HEK293T (cell line): ENCODE results near the gene MAP3K20.

Source experiments
- ARNT ChIP-seq: fragments of 450-650 bp; IDR thresholded peaks from 2 replicates; pipeline ENCODE4 v1.6.1; 2017; ENCODE audit warnings: mild to moderate bottlenecking
- BHLHE40 ChIP-seq: fragments of 450-650 bp; IDR thresholded peaks from 2 replicates; pipeline ENCODE4 v1.6.1; 2016; ENCODE audit warnings: mild to moderate bottlenecking, moderate library complexity, borderline replicate concordance
- ELF4 ChIP-seq: fragments of 450-650 bp; IDR thresholded peaks from 2 replicates; pipeline ENCODE4 v1.6.1; 2017; ENCODE audit warnings: antibody characterized with exemption
- FOXK2 ChIP-seq: fragments of 450-650 bp; IDR thresholded peaks from 2 replicates; pipeline ENCODE4 v1.6.1; 2016; ENCODE audit warnings: mild to moderate bottlenecking
- FOXM1 ChIP-seq: fragments of 450-650 bp; IDR thresholded peaks from 2 replicates; pipeline ENCODE4 v1.6.1; 2017; ENCODE audit warnings: mild to moderate bottlenecking, borderline replicate concordance
- L3MBTL2 ChIP-seq: fragments of 450-650 bp; conservative IDR thresholded peaks from 2 replicates; pipeline ENCODE4 v1.6.1; 2016; ENCODE audit warnings: mild to moderate bottlenecking
- NFRKB ChIP-seq: fragments of 450-650 bp; IDR thresholded peaks from 2 replicates; pipeline ENCODE4 v1.6.1; 2016; ENCODE audit warnings: mild to moderate bottlenecking, moderate library complexity
- SP1 ChIP-seq: fragments of 450-650 bp; IDR thresholded peaks from 2 replicates; pipeline ENCODE4 v1.6.1; 2017
- SUZ12 ChIP-seq: fragments of 450-650 bp; IDR thresholded peaks from 2 replicates; pipeline ENCODE4 v1.6.1; 2016; ENCODE audit warnings: mild to moderate bottlenecking
- ZNF384 ChIP-seq: fragments of 450-650 bp; IDR thresholded peaks from 2 replicates; pipeline ENCODE4 v1.6.1; 2016
- TF ChIP-seq, protein P1 (sequence below): fragments of 450-650 bp; IDR thresholded peaks from 2 replicates; pipeline ENCODE4 v1.6.1; 2016

DNA sequence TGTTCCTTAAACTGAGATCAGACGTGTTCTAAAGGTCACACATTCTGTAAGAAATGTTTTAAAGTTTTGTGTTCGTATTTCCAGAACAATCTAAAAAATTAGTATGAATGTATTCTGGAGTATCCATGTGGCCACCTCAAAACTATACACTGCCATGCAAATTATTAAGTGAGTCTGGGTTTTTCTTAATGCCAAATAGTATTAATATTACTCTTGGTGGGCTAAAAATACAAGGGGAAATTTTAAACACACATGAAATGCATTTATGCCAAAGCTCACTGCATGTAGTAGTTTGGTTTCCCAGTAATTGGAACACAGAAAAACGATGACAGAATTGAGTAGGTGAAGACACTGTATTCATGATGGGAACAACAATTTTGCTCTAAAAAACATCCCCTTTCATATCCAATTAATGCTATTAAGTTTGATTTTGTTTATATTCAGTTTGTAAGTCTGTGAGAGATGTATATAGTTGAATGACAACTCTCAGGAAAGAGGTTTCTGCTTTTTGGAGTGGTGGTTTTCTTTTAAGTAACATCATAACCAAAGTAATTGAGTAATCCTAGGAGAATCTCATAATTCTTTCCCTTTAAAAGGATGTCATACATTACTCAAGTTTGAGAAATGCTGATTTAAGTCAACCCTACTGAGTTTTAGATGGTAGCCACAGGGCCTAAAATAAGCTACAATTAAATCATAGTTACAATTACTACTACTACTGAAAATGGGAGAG is 203.3 kb downstream of the MAP3K20 start:
- no peak for TF ChIP-seq NFRKB
- TF ChIP-seq ZNF384: no peak
- TF ChIP-seq FOXM1: no peak
- TF ChIP-seq L3MBTL2: no peak
- TF ChIP-seq BHLHE40: no peak
- TF ChIP-seq SP1: no peak
- TF ChIP-seq ARNT: no peak
- TF ChIP-seq SUZ12: no peak
- TF ChIP-seq FOXK2: no peak
- no peak for TF ChIP-seq ELF4
- TF ChIP-seq, protein P1, sequence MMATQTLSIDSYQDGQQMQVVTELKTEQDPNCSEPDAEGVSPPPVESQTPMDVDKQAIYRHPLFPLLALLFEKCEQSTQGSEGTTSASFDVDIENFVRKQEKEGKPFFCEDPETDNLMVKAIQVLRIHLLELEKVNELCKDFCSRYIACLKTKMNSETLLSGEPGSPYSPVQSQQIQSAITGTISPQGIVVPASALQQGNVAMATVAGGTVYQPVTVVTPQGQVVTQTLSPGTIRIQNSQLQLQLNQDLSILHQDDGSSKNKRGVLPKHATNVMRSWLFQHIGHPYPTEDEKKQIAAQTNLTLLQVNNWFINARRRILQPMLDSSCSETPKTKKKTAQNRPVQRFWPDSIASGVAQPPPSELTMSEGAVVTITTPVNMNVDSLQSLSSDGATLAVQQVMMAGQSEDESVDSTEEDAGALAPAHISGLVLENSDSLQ: no peak
